ENCODE results near the gene TFEC. TPM values are rescaled to one million over a fixed set of nuclear protein-coding genes. Genes with fewer than 3 reads are reported as not detected.

The TFEC gene
- total and polyA plus RNA-seq, 10 of the 15 experiments (the other 5 are each of a cell fraction or from before 2014, with no cell fraction given): 0.18 to 5.8 (median 2.4) TPM

GRCh38 chr7:116024826-116025809 is 5.4 kb downstream of the TFEC start (continued):
- no peak for TF ChIP-seq ZNF622 (IDR thresholded peaks at IDR 0.05)
- TF ChIP-seq PBX3 (IDR thresholded peaks at IDR 0.05; ENCODE audit: insufficient replicate concordance, low read depth, low read length): no peak
- no peak for TF ChIP-seq EGR1 (IDR thresholded peaks at IDR 0.05; ENCODE audit: borderline replicate concordance in 1 of 2, low read depth in 2 of 2, low read length in 2 of 2)

GRCh38 chr7:116021237-116021636 is 9.3 kb downstream of the TFEC start:
- H3K79me2 ChIP-seq (ENCODE audit: control insufficient read depth, insufficient read depth, low read length): no peaks in the 10 kb centered on the region
- ATAC-seq (peak; percentile 42; the same call in 2 of the 3 replicates), DNase-seq (ENCODE audit: low read depth, low spot score) (peak; percentile 21), FAIRE-seq (no peak)
- no peak overlapping the region for H3K4me3 ChIP-seq
- no peaks in the 10 kb centered on the region for H3K36me3 ChIP-seq (ENCODE audit: control insufficient read depth in 2 of 2, insufficient read depth in 2 of 2, low read length in 1 of 2)
- peak overlapping the region; percentile 10; the same call in 1 of the 2 replicates for H3K4me2 ChIP-seq (ENCODE audit: control insufficient read depth, insufficient read depth)
- intact Hi-C loops (cut with micrococcal nuclease; ENCODE audit: unreplicated experiment) (no loop called here), in situ Hi-C loops (cut with MboI) (no loop called here)
- no peaks in the 10 kb centered on the region for H4K20me1 ChIP-seq (ENCODE audit: control insufficient read depth, insufficient read depth)
- TF ChIP-seq MTA2 (IDR thresholded peaks at IDR 0.05; ENCODE audit: low read depth): no peak
- TF ChIP-seq SRF (IDR thresholded peaks at IDR 0.05; ENCODE audit: low read depth in 2 of 2, low read length in 2 of 2): peak in 1 of 2 experiments; percentile 78; a peak in 1 of 4 replicates
- no peak overlapping the region for H3K27ac ChIP-seq (ENCODE audit: control insufficient read depth, insufficient read depth)
- no peaks in the 10 kb centered on the region for H3K27me3 ChIP-seq (replicated peaks in 1 of 2; ENCODE audit: control insufficient read depth in 2 of 2, insufficient read depth in 2 of 2, low read length in 1 of 2)
- ChIA-PET CTCF (no interaction called here), RAD21 (ENCODE audit: unreplicated experiment) (no interaction called here), POLR2A (no interaction called here), SMC1A (ENCODE audit: uncharacterized antibody, unreplicated experiment) (no interaction called here)
- BruUV-seq (replicated peaks): no TSS peak
- H2AFZ ChIP-seq (ENCODE audit: control insufficient read depth, low read depth, low read length): peak overlapping the region; percentile 15; the same call in 1 of the 2 replicates
- H3K9ac ChIP-seq (ENCODE audit: control insufficient read depth, insufficient read depth, low read length): no peak overlapping the region
- peaks cover 4% of the 10 kb centered on the region; the same call in 1 of the 2 replicates for H3K4me1 ChIP-seq (ENCODE audit: control insufficient read depth, insufficient read depth, low read length)
- WGBS (ENCODE audit: insufficient coverage, insufficient replicate concordance, low lambda C conversion rate, missing lambda C conversion rate): 0% methylated on average over 2 of the region's 2 CpGs
- no peaks in the 10 kb centered on the region for H3K9me3 ChIP-seq (replicated peaks; ENCODE audit: control insufficient read depth, insufficient read depth, low read length)
